ENCODE data around the gene DSN1.

Gene DSN1

DNA sequence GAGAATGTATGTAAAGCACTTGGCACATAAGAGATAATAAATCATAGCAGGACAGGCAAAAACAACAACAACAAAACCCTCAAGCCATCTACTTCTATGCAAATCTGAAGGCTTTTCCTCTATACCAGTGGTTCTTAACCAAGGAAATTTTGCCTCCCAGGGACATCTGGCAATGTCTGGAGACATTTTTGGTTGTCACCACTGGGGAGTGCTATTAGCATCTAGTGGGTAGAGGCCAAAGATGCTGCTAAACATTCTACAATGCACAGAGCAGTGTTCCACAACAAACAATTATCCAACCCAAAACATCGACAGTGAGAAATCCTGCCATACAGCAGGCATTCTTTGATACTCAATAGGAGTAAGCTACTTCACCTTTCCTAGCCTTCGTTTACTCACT, 55.9 kb downstream of the DSN1 start:
- Histone ChIP-seq H3K27me3 (ENCODE audit: control insufficient read depth in 2 of 2, insufficient read depth in 2 of 2, low read length in 2 of 2) (no peaks in the 10 kb centered on the region), H3K4me1 (ENCODE audit: control insufficient read depth in 2 of 2, insufficient read depth in 2 of 2, low read length in 2 of 2) (no peaks in the 10 kb centered on the region), H3K27ac (ENCODE audit: low read depth in 2 of 2, low read length in 2 of 2) (no peak overlapping the region), H3K9ac (ENCODE audit: low read depth in 1 of 2, low read length in 2 of 2) (no peak overlapping the region), H3K4me3 (ENCODE audit: low read length in 2 of 2) (no peak overlapping the region), H3K9me3 (ENCODE audit: control insufficient read depth in 2 of 2, low read length in 2 of 2) (no peaks in the 10 kb centered on the region), H3K36me3 (ENCODE audit: control insufficient read depth in 2 of 2, insufficient read depth in 2 of 2, low read length in 2 of 2) (peaks cover 0 to 7% of the 10 kb centered on the region in 2 donors)

DNA sequence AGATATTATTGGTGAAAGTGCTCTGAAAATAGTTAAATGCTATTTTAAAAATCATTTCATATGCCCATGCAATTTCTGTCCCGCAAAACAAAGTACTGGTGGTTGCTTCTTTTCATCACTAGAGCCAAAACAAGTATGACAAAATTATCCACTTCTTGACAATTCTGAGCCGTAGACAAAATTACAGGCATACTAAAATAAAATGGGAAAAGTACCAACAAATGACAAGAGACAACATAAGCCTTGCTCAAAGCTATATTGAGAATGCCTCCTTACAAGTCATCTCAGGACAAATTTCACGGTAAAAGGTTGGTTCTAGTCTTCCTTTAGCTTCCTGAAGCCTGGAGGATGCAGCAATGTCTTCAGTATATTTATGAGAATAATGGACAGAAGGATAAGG, 56.5 kb downstream of the DSN1 start:
- no peak overlapping the region for H3K4me3 ChIP-seq (ENCODE audit: low read length in 2 of 2)

GRCh38 chr20:36712775-36713174, 60.8 kb downstream of the DSN1 start:
- H3K4me3 ChIP-seq (ENCODE audit: low read length in 2 of 2) = no peak overlapping the region
- peaks cover 0 to 5% of the 10 kb centered on the region in 2 donors for H3K36me3 ChIP-seq (ENCODE audit: control insufficient read depth in 2 of 2, insufficient read depth in 2 of 2, low read length in 2 of 2)
- H3K27ac ChIP-seq (ENCODE audit: low read depth in 2 of 2, low read length in 2 of 2) = no peak overlapping the region
- H3K9me3 ChIP-seq (ENCODE audit: control insufficient read depth in 2 of 2, low read length in 2 of 2) = no peaks in the 10 kb centered on the region
- no peaks in the 10 kb centered on the region for H3K27me3 ChIP-seq (ENCODE audit: control insufficient read depth in 2 of 2, insufficient read depth in 2 of 2, low read length in 2 of 2)
- H3K9ac ChIP-seq (ENCODE audit: low read depth in 1 of 2, low read length in 2 of 2) = no peak overlapping the region
- H3K4me1 ChIP-seq (ENCODE audit: control insufficient read depth in 2 of 2, insufficient read depth in 2 of 2, low read length in 2 of 2) = no peaks in the 10 kb centered on the region

More for the DNA sequence above, 56.5 kb downstream of the DSN1 start:
- Histone ChIP-seq H3K9ac (ENCODE audit: low read depth in 1 of 2, low read length in 2 of 2) (no peak overlapping the region), H3K36me3 (ENCODE audit: control insufficient read depth in 2 of 2, insufficient read depth in 2 of 2, low read length in 2 of 2) (peaks cover 0 to 7% of the 10 kb centered on the region in 2 donors), H3K27me3 (ENCODE audit: control insufficient read depth in 2 of 2, insufficient read depth in 2 of 2, low read length in 2 of 2) (no peaks in the 10 kb centered on the region), H3K9me3 (ENCODE audit: control insufficient read depth in 2 of 2, low read length in 2 of 2) (no peaks in the 10 kb centered on the region), H3K27ac (ENCODE audit: low read depth in 2 of 2, low read length in 2 of 2) (no peak overlapping the region), H3K4me1 (ENCODE audit: control insufficient read depth in 2 of 2, insufficient read depth in 2 of 2, low read length in 2 of 2) (no peaks in the 10 kb centered on the region)

GRCh38 chr20:36709126-36709525, 64.4 kb downstream of the DSN1 start:
- H3K4me1 ChIP-seq (ENCODE audit: control insufficient read depth in 2 of 2, insufficient read depth in 2 of 2, low read length in 2 of 2) = no peaks in the 10 kb centered on the region
- H3K9me3 ChIP-seq (ENCODE audit: control insufficient read depth in 2 of 2, low read length in 2 of 2) = no peaks in the 10 kb centered on the region
- H3K27ac ChIP-seq (ENCODE audit: low read depth in 2 of 2, low read length in 2 of 2) = no peak overlapping the region
- no peak overlapping the region for H3K9ac ChIP-seq (ENCODE audit: low read depth in 1 of 2, low read length in 2 of 2)
- H3K4me3 ChIP-seq (ENCODE audit: low read length in 2 of 2) = no peak overlapping the region
- H3K36me3 ChIP-seq (ENCODE audit: control insufficient read depth in 2 of 2, insufficient read depth in 2 of 2, low read length in 2 of 2) = no peaks in the 10 kb centered on the region
- H3K27me3 ChIP-seq (ENCODE audit: control insufficient read depth in 2 of 2, insufficient read depth in 2 of 2, low read length in 2 of 2) = no peaks in the 10 kb centered on the region

DNA sequence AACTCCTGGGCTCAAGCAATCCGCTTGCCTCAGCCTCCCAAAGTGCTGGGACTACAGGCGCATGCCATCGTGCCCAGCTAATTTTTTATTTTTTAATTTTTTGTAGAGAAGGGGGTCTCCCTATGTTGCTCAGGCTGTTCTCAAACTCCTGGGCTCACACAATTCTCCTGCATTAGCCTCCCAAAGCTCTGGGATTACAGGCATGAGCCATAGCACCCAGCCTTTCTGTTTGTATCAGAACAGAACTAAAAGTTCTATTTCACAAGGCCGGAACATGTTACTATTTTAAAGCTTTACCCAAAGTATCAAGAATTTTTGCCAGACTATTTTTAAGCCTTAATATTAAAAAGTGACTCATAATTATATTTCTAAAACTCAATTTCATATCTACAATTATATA, 70.0 kb downstream of the DSN1 start:
- H3K27ac ChIP-seq (ENCODE audit: low read depth in 2 of 2, low read length in 2 of 2) = no peak overlapping the region
- no peaks in the 10 kb centered on the region for H3K27me3 ChIP-seq (ENCODE audit: control insufficient read depth in 2 of 2, insufficient read depth in 2 of 2, low read length in 2 of 2)
- no peaks in the 10 kb centered on the region for H3K9me3 ChIP-seq (ENCODE audit: control insufficient read depth in 2 of 2, low read length in 2 of 2)
- H3K4me1 ChIP-seq (ENCODE audit: control insufficient read depth in 2 of 2, insufficient read depth in 2 of 2, low read length in 2 of 2) = no peaks in the 10 kb centered on the region
- no peak overlapping the region for H3K4me3 ChIP-seq (ENCODE audit: low read length in 2 of 2)
- no peak overlapping the region for H3K9ac ChIP-seq (ENCODE audit: low read depth in 1 of 2, low read length in 2 of 2)
- peaks cover 0 to 4% of the 10 kb centered on the region in 2 donors for H3K36me3 ChIP-seq (ENCODE audit: control insufficient read depth in 2 of 2, insufficient read depth in 2 of 2, low read length in 2 of 2)

Measured in mucosa of rectum (tissue), 2 donors.